ENCODE data around the gene CFAP58.

The CFAP58 gene

GRCh38 chr10:104387130-104387888 is 33.7 kb downstream of the CFAP58 start:
- no peak for TF ChIP-seq CTCF (IDR thresholded peaks at IDR 0.05; ENCODE audit: low read depth, low read length)
- Histone ChIP-seq H3K27ac (no peak overlapping the region), H3K4me3 (ENCODE audit: low read depth, low read length) (no peak overlapping the region), H3K36me3 (no peaks in the 10 kb centered on the region), H3K9me3 (ENCODE audit: severe bottlenecking) (no peaks in the 10 kb centered on the region), H3K27me3 (ENCODE audit: insufficient read depth, low read depth, severe bottlenecking) (no peaks in the 10 kb centered on the region)
- no peak for DNase-seq

GRCh38 chr10:104388830-104389229 is 35.2 kb downstream of the CFAP58 start:
- no peak for DNase-seq
- no peak overlapping the region for H3K27ac ChIP-seq
- no peak overlapping the region for H3K4me3 ChIP-seq (ENCODE audit: low read depth, low read length)
- H3K27me3 ChIP-seq (ENCODE audit: insufficient read depth, low read depth, severe bottlenecking): no peaks in the 10 kb centered on the region
- H3K9me3 ChIP-seq (ENCODE audit: severe bottlenecking): no peaks in the 10 kb centered on the region
- no peaks in the 10 kb centered on the region for H3K36me3 ChIP-seq
- TF ChIP-seq CTCF (IDR thresholded peaks at IDR 0.05; ENCODE audit: low read depth, low read length): no peak

GRCh38 chr10:104391150-104391968 is 37.7 kb downstream of the CFAP58 start:
- no peak for DNase-seq
- no peaks in the 10 kb centered on the region for H3K9me3 ChIP-seq (ENCODE audit: severe bottlenecking)
- H3K4me3 ChIP-seq (ENCODE audit: low read depth, low read length): no peak overlapping the region
- no peaks in the 10 kb centered on the region for H3K27me3 ChIP-seq (ENCODE audit: insufficient read depth, low read depth, severe bottlenecking)
- no peaks in the 10 kb centered on the region for H3K36me3 ChIP-seq
- no peak for TF ChIP-seq CTCF (IDR thresholded peaks at IDR 0.05; ENCODE audit: low read depth, low read length)
- no peak overlapping the region for H3K27ac ChIP-seq

GRCh38 chr10:104391969-104392296 is 38.3 kb downstream of the CFAP58 start:
- no peaks in the 10 kb centered on the region for H3K27me3 ChIP-seq (ENCODE audit: insufficient read depth, low read depth, severe bottlenecking)
- H3K4me3 ChIP-seq (ENCODE audit: low read depth, low read length): no peak overlapping the region
- no peaks in the 10 kb centered on the region for H3K9me3 ChIP-seq (ENCODE audit: severe bottlenecking)
- H3K27ac ChIP-seq: no peak overlapping the region
- no peak for TF ChIP-seq CTCF (IDR thresholded peaks at IDR 0.05; ENCODE audit: low read depth, low read length)
- no peaks in the 10 kb centered on the region for H3K36me3 ChIP-seq
- DNase-seq: no peak

- TF ChIP-seq CTCF (IDR thresholded peaks at IDR 0.05; ENCODE audit: low read depth, low read length): no peak
- H3K27me3 ChIP-seq (ENCODE audit: insufficient read depth, low read depth, severe bottlenecking): no peaks in the 10 kb centered on the region
- no peaks in the 10 kb centered on the region for H3K9me3 ChIP-seq (ENCODE audit: severe bottlenecking)
Observed at GRCh38 chr10:104393387-104393786, 39.8 kb downstream of the CFAP58 start.

More at GRCh38 chr10:104393387-104393786, 39.8 kb downstream of the CFAP58 start:
- DNase-seq: no peak
- Histone ChIP-seq H3K27ac (no peak overlapping the region), H3K4me3 (ENCODE audit: low read depth, low read length) (no peak overlapping the region), H3K36me3 (no peaks in the 10 kb centered on the region)
